ENCODE measurements around the gene CLCN1.

Gene CLCN1

GRCh38 chr7:143331179-143331801, 15.4 kb downstream of the CLCN1 start:
- no peak for DNase-seq (ENCODE audit: low read depth in 2 of 2)

DNA sequence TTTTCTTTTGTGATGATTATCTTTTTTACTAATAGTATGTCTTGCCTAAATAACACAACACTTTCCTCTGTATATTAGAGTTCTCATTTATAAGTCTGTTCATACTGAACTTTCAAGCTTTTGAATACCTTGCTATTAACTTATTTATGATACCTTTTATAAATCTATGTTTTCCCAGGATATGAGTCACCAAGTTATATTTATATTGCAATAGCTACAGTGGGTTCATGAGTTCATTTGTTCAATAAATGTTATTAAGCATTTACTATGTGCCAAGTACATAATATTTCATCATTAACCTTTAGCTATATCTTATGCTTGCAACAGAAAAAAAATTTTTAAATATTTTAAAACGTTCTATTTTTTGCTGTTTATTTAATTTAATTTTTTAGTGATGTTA, 18.3 kb downstream of the CLCN1 start:
- no peak for DNase-seq (ENCODE audit: low read depth in 2 of 2)

DNA sequence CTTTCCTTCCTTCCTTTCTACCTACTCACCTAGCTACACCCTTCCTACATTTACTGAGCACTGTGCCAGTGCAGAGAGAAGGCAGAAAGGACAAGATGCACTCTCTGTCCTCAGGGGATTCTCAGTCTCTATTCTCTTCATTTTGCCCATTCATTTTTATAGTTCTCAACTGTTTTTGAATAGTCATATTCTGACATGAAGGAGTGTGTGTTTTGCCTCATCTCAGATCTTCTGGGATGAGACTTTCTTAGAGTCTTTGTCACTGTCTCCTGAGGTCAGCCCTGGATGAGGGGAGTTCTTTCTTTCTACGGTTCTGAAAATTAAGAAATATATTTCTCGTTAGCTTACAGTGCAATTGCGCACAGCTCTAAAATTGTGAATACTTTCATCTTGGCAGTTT, 21.3 kb downstream of the CLCN1 start:
- DNase-seq (ENCODE audit: low read depth in 2 of 2), result no peak

DNA sequence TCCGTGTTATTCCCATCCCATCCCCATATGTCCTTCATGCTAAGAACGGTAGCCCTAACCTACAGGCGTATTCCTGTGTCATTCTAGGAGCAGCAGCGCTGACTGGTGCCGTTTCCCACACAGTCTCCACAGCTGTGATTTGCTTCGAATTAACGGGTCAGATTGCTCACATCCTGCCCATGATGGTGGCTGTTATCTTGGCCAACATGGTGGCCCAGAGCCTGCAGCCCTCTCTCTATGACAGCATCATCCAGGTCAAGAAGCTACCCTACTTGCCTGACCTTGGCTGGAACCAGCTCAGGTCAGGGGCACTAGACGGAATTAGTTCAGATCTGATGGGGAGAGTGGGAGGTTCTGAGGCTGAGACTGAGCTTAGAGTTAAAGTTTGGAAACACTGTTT, 25.9 kb downstream of the CLCN1 start:
- no peak for DNase-seq (ENCODE audit: low read depth in 2 of 2)

- DNase-seq (ENCODE audit: low read depth in 2 of 2), result no peak
Measured at GRCh38 chr7:143343596-143343995, 27.7 kb downstream of the CLCN1 start.

DNA sequence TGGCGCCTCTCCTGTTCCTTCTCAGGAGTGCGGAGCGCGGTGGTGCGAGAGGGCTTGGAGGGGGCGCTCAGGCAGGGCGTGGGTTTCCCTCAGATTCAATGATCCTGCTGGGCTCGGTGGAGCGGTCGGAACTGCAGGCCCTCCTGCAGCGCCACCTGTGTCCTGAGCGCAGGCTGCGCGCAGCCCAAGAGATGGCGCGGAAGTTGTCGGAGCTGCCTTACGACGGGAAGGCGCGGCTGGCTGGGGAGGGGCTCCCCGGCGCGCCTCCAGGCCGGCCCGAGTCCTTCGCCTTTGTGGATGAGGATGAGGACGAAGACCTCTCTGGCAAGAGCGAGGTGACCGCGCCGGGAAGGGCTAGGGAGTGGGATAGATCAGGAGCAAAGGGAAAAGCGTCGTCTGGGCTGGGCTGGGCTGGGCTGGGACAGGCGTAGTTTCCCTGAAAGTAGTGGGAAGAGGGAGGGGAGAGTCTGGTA, 29.6 kb downstream of the CLCN1 start:
- peak; percentile 37 for DNase-seq (ENCODE audit: low read depth in 2 of 2)

DNA sequence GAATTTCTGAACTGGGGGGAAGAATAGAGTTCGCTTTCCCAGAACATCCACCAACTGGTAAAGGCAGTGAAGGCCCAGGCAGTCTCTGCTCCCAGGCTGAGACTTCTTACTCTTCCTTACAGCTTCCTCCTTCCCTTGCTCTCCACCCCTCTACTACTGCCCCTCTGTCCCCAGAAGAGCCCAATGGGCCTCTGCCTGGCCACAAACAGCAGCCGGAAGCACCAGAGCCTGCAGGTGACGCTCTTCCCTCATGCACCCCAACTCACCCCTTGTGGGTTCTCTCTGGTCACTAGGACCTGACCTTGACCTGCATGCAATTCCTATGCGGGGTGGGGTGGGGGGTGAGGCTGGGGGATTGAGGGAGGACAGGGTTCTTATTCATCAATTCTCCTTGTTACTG, 30.1 kb downstream of the CLCN1 start:
- no peak for DNase-seq (ENCODE audit: low read depth in 2 of 2)

DNA sequence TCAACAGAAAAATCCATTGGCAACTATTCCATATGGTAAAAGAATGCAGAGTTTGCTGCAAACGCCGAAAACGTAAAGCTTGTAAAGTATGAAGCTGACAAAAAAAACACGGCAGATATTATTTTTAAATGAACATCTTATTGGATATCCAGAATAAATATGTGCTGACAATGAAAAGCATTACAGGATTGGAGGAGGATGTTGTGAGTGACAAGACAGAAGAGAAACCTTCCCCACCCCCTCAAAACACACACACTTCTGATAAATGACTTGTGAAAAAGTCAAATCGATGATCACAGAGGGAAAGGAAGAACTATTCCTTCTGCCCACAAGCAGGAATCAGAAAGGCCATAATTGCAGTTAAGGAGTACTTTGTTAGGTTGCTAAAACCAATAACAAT, 32.0 kb downstream of the CLCN1 start:
- DNase-seq (ENCODE audit: low read depth in 2 of 2), result no peak

GRCh38 chr7:143351060-143351459, 35.1 kb downstream of the CLCN1 start:
- no peak for DNase-seq (ENCODE audit: low read depth in 2 of 2)

DNA sequence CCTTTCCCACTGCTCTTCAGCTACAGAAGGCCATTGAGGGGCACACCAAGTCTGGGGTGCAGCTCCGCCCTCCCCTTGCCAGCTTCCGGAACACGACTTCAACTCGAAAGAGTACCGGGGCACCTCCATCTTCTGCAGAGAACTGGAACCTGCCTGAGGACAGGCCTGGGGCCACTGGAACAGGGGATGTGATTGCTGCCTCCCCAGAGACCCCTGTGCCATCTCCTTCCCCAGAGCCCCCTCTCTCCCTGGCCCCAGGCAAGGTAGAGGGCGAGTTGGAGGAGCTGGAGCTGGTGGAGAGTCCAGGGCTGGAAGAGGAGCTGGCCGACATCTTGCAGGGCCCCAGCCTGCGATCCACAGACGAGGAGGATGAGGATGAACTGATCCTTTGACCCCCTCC, 35.7 kb downstream of the CLCN1 start:
- no peak for DNase-seq (ENCODE audit: low read depth in 2 of 2)

DNA sequence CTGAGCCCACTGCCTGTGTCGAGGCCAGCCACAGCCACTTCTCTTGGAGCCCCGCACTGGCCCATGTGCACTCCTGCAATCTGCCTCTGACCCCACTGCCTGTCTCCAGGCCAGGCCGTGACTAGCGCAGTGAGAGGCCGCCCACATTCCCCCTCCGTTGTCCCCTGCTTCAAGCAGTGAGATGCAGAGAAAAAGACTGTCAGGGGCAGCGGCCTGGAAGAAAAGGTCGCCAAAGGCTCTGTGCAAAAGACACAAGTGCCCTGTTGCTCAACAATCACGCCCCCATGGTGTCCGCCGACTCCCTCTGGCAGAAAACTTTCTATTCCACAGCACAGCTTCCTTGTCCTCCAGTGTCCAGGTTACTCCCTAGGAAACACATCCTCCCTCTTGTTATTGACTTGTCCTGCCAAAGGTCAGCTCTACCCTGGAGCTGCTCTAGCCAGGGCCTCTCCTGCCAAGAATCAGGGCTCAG, 36.7 kb downstream of the CLCN1 start:
- DNase-seq (ENCODE audit: low read depth in 2 of 2), result no peak

GRCh38 chr7:143354376-143354775, 38.5 kb downstream of the CLCN1 start:
- no peak for DNase-seq (ENCODE audit: low read depth in 2 of 2)

DNA sequence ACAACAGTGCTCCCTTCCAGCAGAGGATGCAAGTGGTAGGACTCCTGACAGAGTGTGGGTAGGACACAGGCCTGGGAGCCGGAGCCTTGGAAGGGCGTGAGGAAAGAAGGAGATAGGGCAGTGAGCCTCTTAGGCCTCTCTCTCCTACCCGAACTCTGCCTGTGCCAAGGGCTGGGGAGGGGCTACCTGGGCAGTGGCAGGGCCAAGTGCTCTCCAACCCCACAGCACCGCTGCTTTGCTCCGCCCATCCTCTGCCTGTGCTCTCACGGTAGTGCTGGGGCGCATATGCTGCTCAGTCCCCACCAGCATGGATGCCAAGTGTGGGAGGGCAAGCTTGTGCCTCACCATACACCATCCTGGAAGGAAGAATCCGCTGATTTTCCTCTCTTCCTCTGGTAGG, 39.1 kb downstream of the CLCN1 start:
- no peak for DNase-seq (ENCODE audit: low read depth in 2 of 2)

DNA sequence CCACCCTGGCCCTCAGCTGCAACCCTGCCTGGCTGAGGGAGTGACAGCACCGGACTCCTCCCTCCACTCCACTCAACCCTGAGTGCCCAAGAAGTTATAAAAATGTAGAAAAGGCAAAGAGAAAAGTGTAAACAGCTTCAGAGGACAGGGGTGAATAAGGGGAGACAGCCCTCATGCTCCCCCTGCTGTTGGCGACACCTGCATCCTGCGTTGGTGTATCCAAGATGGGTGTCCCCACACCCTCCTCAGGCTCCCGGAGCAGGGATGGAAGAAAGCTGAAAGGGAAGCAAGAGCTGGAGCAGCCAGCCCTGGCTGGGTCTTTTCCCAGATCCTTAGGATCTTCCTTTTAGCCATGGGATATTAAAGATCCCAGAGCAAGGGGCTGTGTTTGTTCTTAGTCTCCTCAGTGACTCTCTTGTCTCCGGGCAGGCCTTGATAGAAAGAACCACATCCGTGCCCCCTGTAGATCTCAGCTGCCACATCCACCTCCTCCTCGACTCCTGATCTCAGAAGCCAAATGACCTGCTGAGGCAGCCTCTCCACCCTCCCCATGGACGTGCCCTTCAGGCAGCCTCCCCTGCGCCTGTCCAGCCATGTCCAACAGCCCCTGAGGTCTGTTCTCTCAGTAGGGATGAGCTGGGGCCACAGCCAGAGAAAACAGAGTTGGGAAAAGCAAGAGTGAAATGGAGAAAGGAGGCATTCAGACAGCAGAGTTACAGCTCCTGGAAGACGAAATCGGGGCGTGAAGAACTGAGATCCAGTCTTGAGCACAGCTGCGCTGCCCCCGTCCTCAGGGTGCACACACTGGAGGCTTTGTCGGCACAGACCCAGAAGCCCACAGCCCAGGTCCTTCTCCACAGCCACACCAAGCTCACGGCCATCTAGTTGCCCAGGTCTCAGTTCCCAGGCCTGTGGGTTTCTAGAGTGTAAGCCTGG, 39.8 kb downstream of the CLCN1 start:
- no peak for DNase-seq (ENCODE audit: low read depth in 2 of 2)

DNA sequence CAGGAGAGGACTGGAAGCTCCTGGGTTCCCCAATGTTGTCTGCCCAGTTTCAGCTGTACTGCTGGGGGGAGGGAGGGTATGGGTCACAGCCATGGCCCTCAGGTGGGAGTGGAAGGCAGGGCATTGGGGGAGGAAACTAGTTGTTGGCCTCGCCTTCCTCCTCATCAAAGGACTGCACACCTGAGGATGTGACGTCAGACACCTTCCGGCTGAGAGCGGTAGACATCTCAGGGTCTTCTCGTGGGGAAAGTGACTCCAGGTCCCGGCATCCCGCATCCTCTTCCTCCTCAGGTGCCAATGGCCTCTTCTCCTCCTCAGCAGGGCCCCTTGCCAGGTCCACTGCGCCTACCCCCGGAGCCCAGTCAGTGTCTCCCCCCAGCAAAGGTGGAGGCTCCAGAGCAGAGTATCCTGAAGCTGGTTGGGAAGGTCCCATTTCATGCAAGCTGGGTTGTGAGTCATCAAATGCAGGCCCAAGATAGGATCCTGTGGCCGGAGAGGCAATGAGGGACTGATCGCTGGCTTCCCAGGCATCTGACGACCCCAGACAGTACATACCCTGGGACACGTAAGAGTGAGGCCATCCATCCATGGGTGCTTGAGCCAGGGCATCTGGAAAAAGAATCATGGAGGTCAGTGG, 40.6 kb downstream of the CLCN1 start:
- DNase-seq (ENCODE audit: low read depth in 2 of 2), result no peak

GRCh38 chr7:143358626-143359025, 42.7 kb downstream of the CLCN1 start:
- no peak for DNase-seq (ENCODE audit: low read depth in 2 of 2)

DNA sequence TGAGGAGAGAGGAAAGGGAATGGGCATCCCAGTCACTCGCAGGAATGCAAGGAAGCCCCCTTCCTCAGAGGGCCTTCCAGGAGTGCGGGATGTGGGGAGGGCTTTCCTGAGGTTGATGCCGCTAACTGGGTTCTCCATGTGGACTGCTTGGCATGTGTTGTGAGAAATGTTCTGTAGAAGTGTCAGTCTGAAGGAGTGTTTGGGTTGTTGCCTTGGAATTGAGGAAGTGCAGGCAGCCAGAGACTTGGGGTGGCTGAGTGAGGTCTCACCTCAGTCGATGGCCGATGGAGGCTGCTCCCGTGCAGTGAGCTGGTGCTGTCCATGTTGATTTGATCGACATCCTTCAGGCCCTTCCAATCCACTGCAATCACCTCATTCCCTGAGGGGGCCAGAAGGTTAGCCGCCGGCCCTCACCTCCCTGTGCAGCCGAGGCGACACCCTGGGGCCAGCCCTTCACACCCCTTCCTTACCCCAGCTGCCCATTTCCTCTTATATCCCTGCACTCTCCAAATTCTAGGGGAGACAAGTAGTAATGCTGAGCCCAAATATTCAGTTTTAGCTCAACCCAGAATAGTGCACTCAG, 44.0 kb downstream of the CLCN1 start:
- no peak for DNase-seq (ENCODE audit: low read depth in 2 of 2)

DNA sequence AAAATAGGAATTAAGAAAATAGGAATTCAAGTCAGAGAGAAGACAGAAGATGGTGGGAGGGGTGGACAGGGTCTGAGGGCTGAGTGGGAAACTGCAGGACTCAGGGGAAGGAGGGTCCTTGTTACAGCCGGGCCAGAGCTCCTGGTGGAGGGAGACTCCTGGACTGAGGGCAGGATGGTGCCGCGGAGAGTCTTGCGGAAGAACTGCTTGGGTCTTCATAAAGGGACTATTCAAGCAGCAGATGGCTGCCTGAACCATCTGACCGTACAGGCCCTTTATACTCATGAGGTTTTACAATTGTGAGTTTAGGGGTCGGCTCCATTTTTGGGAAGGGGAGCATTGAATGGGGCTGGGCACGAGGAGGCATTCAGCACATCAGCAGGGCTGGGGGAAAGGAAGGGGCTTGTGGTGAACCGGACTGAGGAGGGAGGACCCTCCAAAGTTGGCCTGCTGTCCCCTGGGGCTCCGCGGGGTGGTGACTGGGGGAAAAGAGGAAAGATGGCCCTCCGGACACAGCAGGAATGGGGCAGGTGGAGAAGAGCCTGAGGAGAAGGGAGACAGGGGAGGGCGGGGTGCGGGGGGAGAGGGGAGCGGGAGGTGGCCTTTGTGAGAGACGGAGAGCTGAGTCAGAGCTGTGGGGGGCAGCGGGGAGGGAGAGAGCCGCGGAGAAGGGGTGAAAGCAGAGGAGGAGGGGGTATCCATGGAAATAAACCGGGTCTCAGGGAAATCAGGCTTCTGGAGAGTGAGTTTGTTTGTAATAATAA, 45.1 kb downstream of the CLCN1 start:
- no peak for DNase-seq (ENCODE audit: low read depth in 2 of 2)

- no peak for DNase-seq (ENCODE audit: low read depth in 2 of 2)
Measured at GRCh38 chr7:143361552-143362130, 45.7 kb downstream of the CLCN1 start.

DNA sequence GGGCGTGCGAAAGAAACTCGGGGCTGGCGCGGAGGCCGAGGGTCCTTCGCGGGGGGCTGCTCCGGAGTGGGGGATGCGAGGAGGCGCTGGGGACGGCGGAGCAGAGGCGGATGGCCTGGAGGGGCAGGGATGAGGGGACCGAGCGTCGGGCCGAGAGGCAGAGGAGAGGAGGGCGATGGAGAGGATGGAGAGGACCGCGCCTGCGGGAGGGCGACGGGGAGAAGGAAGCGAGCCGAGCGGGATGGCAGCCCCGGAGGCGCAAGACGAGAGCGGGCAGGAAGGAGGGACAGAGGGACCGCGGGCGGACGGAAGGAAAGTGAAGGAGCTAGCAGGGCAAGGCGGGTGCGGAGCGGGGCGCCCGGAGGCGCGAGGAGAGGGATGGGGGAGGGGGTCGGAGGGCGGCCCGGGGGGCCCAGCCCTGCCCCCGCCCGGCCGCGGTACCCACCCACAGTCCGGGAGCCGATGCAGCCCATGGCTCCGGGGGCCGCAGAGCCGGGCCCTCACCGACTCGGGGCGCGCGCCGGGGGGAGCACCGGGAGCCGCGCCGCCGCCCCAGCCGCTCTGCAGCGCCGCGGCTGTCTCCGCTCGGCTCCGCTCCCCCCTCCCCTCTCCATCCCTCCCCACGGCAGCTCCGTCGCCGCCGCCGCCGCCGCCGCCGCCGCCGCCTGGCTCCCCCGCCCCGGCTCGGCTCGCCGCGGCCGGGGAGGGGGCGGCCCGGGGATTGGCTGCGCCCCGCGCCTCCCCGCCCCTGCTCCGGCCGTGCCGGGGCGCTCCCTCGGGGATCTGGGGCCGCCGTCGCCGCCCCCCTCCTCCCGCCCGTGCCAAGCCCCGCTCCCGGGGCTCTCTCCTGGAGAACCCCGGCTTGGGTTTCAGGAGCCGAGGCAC, 46.5 kb downstream of the CLCN1 start, which contains the start of gene FAM131B:
Gene FAM131B (minus strand): TSS at position 583 of the 885 bp plus-strand sequence. CDS start 110 bp downstream, at position 473.
- no peak for DNase-seq (ENCODE audit: low read depth in 2 of 2)
